GM19452 (cell line): ENCODE measurements around the gene WASHC1.
"Not testable (repeated sequence)": the region's sequence is repeated elsewhere in the genome, so short reads cannot be mapped to it uniquely, and the experiment has no call there.

Experiments used
- ATAC-seq: cut with Tn5 transposase; IDR thresholded peaks from one replicate; pipeline ENCODE4 v1.9.1; 2021; ENCODE audit not compliant: unreplicated experiment

WASHC1 gene

GRCh38 chr9:16875-17274 is 12.4 kb downstream of the WASHC1 start:
- not testable (repeated sequence) for ATAC-seq

- ATAC-seq: not testable (repeated sequence)
Measured at GRCh38 chr9:14129-14809, 15.0 kb downstream of the WASHC1 start.

- not testable (repeated sequence) for ATAC-seq
Measured at GRCh38 chr9:11206-11605, 18.1 kb downstream of the WASHC1 start.

- ATAC-seq: not testable (repeated sequence)
Measured at GRCh38 chr9:10653-11053, 18.6 kb downstream of the WASHC1 start.

- ATAC-seq: not testable (repeated sequence)
Measured at GRCh38 chr9:10207-10606, 19.0 kb downstream of the WASHC1 start.
